Motor neuron (in vitro differentiated cells): ENCODE results near the gene FAM13A. TPM values are rescaled to one million over a fixed set of nuclear protein-coding genes. Genes with fewer than 3 reads are reported as not detected.

Source experiments
- ATAC-seq, 8 experiments: fragments of 200-7000 bp; cut with Tn5 transposase; replicated peaks in 6 of 8; 2 replicates each; pipeline ENCODE4 v1.8.0; 2021; ENCODE audit warnings: mild to moderate bottlenecking in 8 of 8, moderate library complexity in 8 of 8
- H3K27ac ChIP-seq, 2 donors: fragments of 250-450 bp; sonication (Bioruptor Pico); 2 replicates each; pipeline ENCODE4 v1.9.0; 2021; ENCODE audit warnings: antibody characterized with exemption in 2 of 2, mild to moderate bottlenecking in 2 of 2, moderate library complexity in 1 of 2
- H3K4me1 ChIP-seq, 2 donors: fragments of 250-450 bp; sonication (Bioruptor Pico); replicated peaks in 1 of 2; 2 replicates each; pipeline ENCODE4 v1.6.1; 2021; ENCODE audit warnings: antibody characterized with exemption in 2 of 2, mild to moderate bottlenecking in 2 of 2, moderate library complexity in 1 of 2
- H3K4me3 ChIP-seq, 5 donors: fragments of 250-450 bp; sonication (Bioruptor Pico); 2 replicates each; pipeline ENCODE4 v1.9.0; 2021; ENCODE audit warnings: antibody characterized with exemption in 5 of 5, mild to moderate bottlenecking in 5 of 5, moderate library complexity in 4 of 5
- WGBS, 10 experiments: fragments of 450-650 bp; shearing (Covaris generic); methylation state at CpG; one replicate each; pipeline ENCODE4 v1.0.0; 2022; 5-methylcytosine and 5-hydroxymethylcytosine counted together
- in situ Hi-C, 9 experiments: fragments of 400-800 bp; cut with MboI; loops; one replicate each; pipeline ENCODE4 v1.15.0; 2021; ENCODE audit warnings: low sequenced_read_pairs in 9 of 9, low pct_unique_long_range_greater_than_20kb in 2 of 9; ENCODE audit not compliant: unreplicated experiment in 9 of 9
- total RNA-seq, 8 experiments: library from RNA; unstranded; fragments of 300-600 nt; gene quantifications; 2 replicates each; pipeline versions ENCODE4 v1.2.3 to v1.2.4, GENCODE V29; 2022

Gene FAM13A
- total RNA-seq, 8 experiments from 2014 or later, result 8.0 to 52.2 (median 16.1) TPM

GRCh38 chr4:88985088-88985773, 71.8 kb downstream of the FAM13A start:
- no peak overlapping the region for H3K27ac ChIP-seq
- no peak overlapping the region for H3K4me3 ChIP-seq
- 75 to 100% (median 94%) methylated on average over 2 to 5 of the region's 5 CpGs; no CpG with 5 or more reads in 1 of the 10 experiments for WGBS, 10 experiments
- in situ Hi-C loops, result no loop called here
- ATAC-seq, result peak in 2 of 8 experiments; percentile 29 to 44
- no peaks in the 10 kb centered on the region for H3K4me1 ChIP-seq

- no peak overlapping the region for H3K27ac ChIP-seq
- in situ Hi-C loops, result no loop called here
- H3K4me1 ChIP-seq, result no peaks in the 10 kb centered on the region
- no peak overlapping the region for H3K4me3 ChIP-seq
- ATAC-seq, result no peak
Observed at GRCh38 chr4:88982757-88983156, 74.2 kb downstream of the FAM13A start.

GRCh38 chr4:88981993-88982392, 75.0 kb downstream of the FAM13A start:
- in situ Hi-C loops, result no loop called here
- 0 to 100% (median 90%) methylated on average over 1 to 2 of the region's 2 CpGs; no CpG with 5 or more reads in 4 of the 10 experiments for WGBS, 10 experiments
- peaks cover 0 to under 1% of the 10 kb centered on the region in 2 donors for H3K4me1 ChIP-seq
- no peak overlapping the region for H3K4me3 ChIP-seq
- H3K27ac ChIP-seq, result no peak overlapping the region
- ATAC-seq, result no peak

- in situ Hi-C loops, result no loop called here
- H3K27ac ChIP-seq, result no peak overlapping the region
- ATAC-seq, result no peak
- 80 to 100% (median 90%) methylated on average over 1 to 2 of the region's 2 CpGs; no CpG with 5 or more reads in 3 of the 10 experiments for WGBS, 10 experiments
- H3K4me3 ChIP-seq, result no peak overlapping the region
- peaks cover 0 to 4% of the 10 kb centered on the region in 2 donors for H3K4me1 ChIP-seq
Observed at GRCh38 chr4:88981556-88981955, 75.4 kb downstream of the FAM13A start.

- peaks cover 0 to 10% of the 10 kb centered on the region in 2 donors for H3K4me1 ChIP-seq
- no peak for ATAC-seq
- no peak overlapping the region for H3K4me3 ChIP-seq
- H3K27ac ChIP-seq, result no peak overlapping the region
- 67 to 100% (median 85%) methylated on average over 1 to 2 of the region's 2 CpGs; no CpG with 5 or more reads in 1 of the 10 experiments for WGBS, 10 experiments
- in situ Hi-C loops, result no loop called here
Observed at GRCh38 chr4:88979276-88979675, 77.7 kb downstream of the FAM13A start.

- Histone ChIP-seq H3K4me1 (peaks cover 0 to 10% of the 10 kb centered on the region in 2 donors), H3K4me3 (no peak overlapping the region), H3K27ac (no peak overlapping the region)
- in situ Hi-C loops, result no loop called here
- no peak for ATAC-seq
Observed at GRCh38 chr4:88976775-88977035, 80.3 kb downstream of the FAM13A start.

GRCh38 chr4:88975958-88976774, 80.8 kb downstream of the FAM13A start:
- no peak overlapping the region for H3K4me3 ChIP-seq
- WGBS, 10 experiments, result 0 to 91% (median 81%) methylated on average over 1 to 6 of the region's 6 CpGs
- in situ Hi-C loops, result no loop called here
- peak in 1 of 8 experiments; percentile 58 for ATAC-seq
- H3K4me1 ChIP-seq, result peaks cover 0 to 10% of the 10 kb centered on the region in 2 donors
- H3K27ac ChIP-seq, result no peak overlapping the region

GRCh38 chr4:88971536-88971935, 85.4 kb downstream of the FAM13A start:
- 83 to 100% (median 100%) methylated on average over 1 of the region's 1 CpG; no CpG with 5 or more reads in 6 of the 10 experiments for WGBS, 10 experiments

GRCh38 chr4:88969746-88970145, 87.2 kb downstream of the FAM13A start:
- WGBS, 10 experiments, result 100% methylated on average over 1 of the region's 1 CpG; no CpG with 5 or more reads in 6 of the 10 experiments
- Histone ChIP-seq H3K4me1 (no peaks in the 10 kb centered on the region), H3K4me3 (no peak overlapping the region), H3K27ac (no peak overlapping the region)
- in situ Hi-C loops, result no loop called here
- ATAC-seq, result no peak

More at GRCh38 chr4:88971536-88971935, 85.4 kb downstream of the FAM13A start:
- Histone ChIP-seq H3K4me3 (no peak overlapping the region), H3K4me1 (peaks cover 0 to 6% of the 10 kb centered on the region in 2 donors), H3K27ac (no peak overlapping the region)
- ATAC-seq, result no peak
- in situ Hi-C loops, result no loop called here

GRCh38 chr4:88969271-88969670, 87.7 kb downstream of the FAM13A start:
- Histone ChIP-seq H3K4me3 (no peak overlapping the region), H3K4me1 (no peaks in the 10 kb centered on the region), H3K27ac (no peak overlapping the region)
- no peak for ATAC-seq
- in situ Hi-C loops, result no loop called here

GRCh38 chr4:88967883-88968331, 89.1 kb downstream of the FAM13A start:
- in situ Hi-C loops, result no loop called here
- H3K4me1 ChIP-seq, result no peaks in the 10 kb centered on the region
- no peak overlapping the region for H3K27ac ChIP-seq
- no peak for ATAC-seq
- WGBS, 10 experiments, result 80 to 100% (median 93%) methylated on average over 1 to 2 of the region's 2 CpGs; no CpG with 5 or more reads in 3 of the 10 experiments
- H3K4me3 ChIP-seq, result no peak overlapping the region

- Histone ChIP-seq H3K4me1 (no peaks in the 10 kb centered on the region), H3K4me3 (no peak overlapping the region), H3K27ac (no peak overlapping the region)
- 84 to 100% (median 94%) methylated on average over 1 to 2 of the region's 2 CpGs for WGBS, 10 experiments
- in situ Hi-C loops, result no loop called here
- no peak for ATAC-seq
Observed at GRCh38 chr4:88965053-88965452, 91.9 kb downstream of the FAM13A start.

- peak in 1 of 8 experiments; percentile 73 for ATAC-seq
Observed at GRCh38 chr4:88964450-88964849, 92.5 kb downstream of the FAM13A start.

More at GRCh38 chr4:88964450-88964849, 92.5 kb downstream of the FAM13A start:
- no peaks in the 10 kb centered on the region for H3K4me1 ChIP-seq
- in situ Hi-C loops, result no loop called here
- WGBS, 10 experiments, result 0 to 100% (median 96%) methylated on average over 1 to 4 of the region's 4 CpGs; no CpG with 5 or more reads in 5 of the 10 experiments
- no peak overlapping the region for H3K27ac ChIP-seq
- no peak overlapping the region for H3K4me3 ChIP-seq
